Measurements from ENCODE around the gene PPP3CA. TPM values are rescaled to one million over a fixed set of nuclear protein-coding genes. Genes with fewer than 3 reads are reported as not detected.
A peak's percentile ranks its signal among the peaks of the same experiment; 100 is the strongest.

PPP3CA gene
- total and polyA plus RNA-seq, 2 experiments from 2014 or later = 27.0 to 45.2 TPM

DNA sequence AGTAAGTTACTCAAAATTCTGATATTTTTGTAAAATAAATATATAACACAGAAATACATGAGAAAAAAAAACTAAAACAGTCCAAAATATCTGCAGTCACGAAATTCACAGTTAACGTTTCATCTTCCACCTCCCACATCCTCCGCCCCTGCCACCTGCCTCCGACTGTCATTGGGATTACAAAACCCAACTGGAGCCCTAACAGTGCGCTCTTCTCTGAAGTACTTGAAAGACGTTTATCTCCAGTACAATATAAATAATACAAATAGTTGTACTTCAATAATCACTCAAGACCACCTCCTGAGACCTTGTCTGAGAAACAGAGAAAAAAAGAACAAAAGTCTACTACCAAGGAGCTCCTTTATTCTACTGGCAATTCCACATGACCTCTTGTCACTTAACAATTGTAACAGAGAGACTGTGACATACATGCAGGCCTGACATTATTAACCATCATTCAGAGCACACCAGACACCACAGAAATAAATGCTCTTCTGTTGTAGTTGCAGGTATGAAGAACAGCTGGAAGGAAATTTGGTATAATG, 280.6 kb downstream of the PPP3CA start:
- H4K20me1 ChIP-seq (replicated peaks; ENCODE audit: insufficient read depth) = no peaks in the 10 kb centered on the region
- no peaks in the 10 kb centered on the region for H3F3A ChIP-seq (replicated peaks; ENCODE audit: low read depth)
- H3K9me2 ChIP-seq (ENCODE audit: insufficient read depth) = no peaks in the 10 kb centered on the region
- no peak overlapping the region for H3K27ac ChIP-seq (ENCODE audit: low read depth)
- 0 out of 2 replicates have a peak overlapping the region, but pooled peaks have one; percentile 41 for H3K27ac Mint-ChIP-seq
- TF ChIP-seq NANOG (IDR thresholded peaks at IDR 0.05; ENCODE audit: borderline replicate concordance) (no peak), STAT1 (IDR thresholded peaks at IDR 0.05; ENCODE audit: unreplicated experiment) (no peak), ZNF114 (CRISPR knock-in tag; IDR thresholded peaks at IDR 0.05) (no peak), EZH2 (IDR thresholded peaks at IDR 0.05; ENCODE audit: low read depth, unreplicated experiment) (no peak), JUNB (IDR thresholded peaks at IDR 0.05; ENCODE audit: unreplicated experiment) (no peak), CREB1 (CRISPR knock-in tag; IDR thresholded peaks at IDR 0.05; ENCODE audit: low read depth) (no peak)
- TF ChIP-seq, protein P1, sequence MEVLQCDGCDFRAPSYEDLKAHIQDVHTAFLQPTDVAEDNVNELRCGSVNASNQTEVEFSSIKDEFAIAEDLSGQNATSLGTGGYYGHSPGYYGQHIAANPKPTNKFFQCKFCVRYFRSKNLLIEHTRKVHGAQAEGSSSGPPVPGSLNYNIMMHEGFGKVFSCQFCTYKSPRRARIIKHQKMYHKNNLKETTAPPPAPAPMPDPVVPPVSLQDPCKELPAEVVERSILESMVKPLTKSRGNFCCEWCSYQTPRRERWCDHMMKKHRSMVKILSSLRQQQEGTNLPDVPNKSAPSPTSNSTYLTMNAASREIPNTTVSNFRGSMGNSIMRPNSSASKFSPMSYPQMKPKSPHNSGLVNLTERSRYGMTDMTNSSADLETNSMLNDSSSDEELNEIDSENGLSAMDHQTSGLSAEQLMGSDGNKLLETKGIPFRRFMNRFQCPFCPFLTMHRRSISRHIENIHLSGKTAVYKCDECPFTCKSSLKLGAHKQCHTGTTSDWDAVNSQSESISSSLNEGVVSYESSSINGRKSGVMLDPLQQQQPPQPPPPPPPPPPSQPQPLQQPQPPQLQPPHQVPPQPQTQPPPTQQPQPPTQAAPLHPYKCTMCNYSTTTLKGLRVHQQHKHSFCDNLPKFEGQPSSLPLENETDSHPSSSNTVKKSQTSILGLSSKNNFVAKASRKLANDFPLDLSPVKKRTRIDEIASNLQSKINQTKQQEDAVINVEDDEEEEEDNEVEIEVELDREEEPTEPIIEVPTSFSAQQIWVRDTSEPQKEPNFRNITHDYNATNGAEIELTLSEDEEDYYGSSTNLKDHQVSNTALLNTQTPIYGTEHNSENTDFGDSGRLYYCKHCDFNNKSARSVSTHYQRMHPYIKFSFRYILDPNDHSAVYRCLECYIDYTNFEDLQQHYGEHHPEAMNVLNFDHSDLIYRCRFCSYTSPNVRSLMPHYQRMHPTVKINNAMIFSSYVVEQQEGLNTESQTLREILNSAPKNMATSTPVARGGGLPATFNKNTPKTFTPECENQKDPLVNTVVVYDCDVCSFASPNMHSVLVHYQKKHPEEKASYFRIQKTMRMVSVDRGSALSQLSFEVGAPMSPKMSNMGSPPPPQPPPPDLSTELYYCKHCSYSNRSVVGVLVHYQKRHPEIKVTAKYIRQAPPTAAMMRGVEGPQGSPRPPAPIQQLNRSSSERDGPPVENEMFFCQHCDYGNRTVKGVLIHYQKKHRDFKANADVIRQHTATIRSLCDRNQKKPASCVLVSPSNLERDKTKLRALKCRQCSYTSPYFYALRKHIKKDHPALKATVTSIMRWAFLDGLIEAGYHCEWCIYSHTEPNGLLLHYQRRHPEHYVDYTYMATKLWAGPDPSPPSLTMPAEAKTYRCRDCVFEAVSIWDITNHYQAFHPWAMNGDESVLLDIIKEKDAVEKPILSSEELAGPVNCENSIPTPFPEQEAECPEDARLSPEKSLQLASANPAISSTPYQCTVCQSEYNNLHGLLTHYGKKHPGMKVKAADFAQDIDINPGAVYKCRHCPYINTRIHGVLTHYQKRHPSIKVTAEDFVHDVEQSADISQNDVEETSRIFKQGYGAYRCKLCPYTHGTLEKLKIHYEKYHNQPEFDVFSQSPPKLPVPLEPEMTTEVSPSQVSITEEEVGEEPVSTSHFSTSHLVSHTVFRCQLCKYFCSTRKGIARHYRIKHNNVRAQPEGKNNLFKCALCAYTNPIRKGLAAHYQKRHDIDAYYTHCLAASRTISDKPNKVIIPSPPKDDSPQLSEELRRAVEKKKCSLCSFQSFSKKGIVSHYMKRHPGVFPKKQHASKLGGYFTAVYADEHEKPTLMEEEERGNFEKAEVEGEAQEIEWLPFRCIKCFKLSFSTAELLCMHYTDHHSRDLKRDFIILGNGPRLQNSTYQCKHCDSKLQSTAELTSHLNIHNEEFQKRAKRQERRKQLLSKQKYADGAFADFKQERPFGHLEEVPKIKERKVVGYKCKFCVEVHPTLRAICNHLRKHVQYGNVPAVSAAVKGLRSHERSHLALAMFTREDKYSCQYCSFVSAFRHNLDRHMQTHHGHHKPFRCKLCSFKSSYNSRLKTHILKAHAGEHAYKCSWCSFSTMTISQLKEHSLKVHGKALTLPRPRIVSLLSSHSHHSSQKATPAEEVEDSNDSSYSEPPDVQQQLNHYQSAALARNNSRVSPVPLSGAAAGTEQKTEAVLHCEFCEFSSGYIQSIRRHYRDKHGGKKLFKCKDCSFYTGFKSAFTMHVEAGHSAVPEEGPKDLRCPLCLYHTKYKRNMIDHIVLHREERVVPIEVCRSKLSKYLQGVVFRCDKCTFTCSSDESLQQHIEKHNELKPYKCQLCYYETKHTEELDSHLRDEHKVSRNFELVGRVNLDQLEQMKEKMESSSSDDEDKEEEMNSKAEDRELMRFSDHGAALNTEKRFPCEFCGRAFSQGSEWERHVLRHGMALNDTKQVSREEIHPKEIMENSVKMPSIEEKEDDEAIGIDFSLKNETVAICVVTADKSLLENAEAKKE (CRISPR knock-in tag; IDR thresholded peaks at IDR 0.05) = no peak
- TF ChIP-seq, protein P2, sequence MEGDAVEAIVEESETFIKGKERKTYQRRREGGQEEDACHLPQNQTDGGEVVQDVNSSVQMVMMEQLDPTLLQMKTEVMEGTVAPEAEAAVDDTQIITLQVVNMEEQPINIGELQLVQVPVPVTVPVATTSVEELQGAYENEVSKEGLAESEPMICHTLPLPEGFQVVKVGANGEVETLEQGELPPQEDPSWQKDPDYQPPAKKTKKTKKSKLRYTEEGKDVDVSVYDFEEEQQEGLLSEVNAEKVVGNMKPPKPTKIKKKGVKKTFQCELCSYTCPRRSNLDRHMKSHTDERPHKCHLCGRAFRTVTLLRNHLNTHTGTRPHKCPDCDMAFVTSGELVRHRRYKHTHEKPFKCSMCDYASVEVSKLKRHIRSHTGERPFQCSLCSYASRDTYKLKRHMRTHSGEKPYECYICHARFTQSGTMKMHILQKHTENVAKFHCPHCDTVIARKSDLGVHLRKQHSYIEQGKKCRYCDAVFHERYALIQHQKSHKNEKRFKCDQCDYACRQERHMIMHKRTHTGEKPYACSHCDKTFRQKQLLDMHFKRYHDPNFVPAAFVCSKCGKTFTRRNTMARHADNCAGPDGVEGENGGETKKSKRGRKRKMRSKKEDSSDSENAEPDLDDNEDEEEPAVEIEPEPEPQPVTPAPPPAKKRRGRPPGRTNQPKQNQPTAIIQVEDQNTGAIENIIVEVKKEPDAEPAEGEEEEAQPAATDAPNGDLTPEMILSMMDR (conservative IDR thresholded peaks at IDR 0.05; ENCODE audit: low read depth in 2 of 2) = no peak
- H3K4me2 ChIP-seq = no peak overlapping the region
- no peaks in the 10 kb centered on the region for H3K4me1 ChIP-seq (ENCODE audit: insufficient read depth)
- no peaks in the 10 kb centered on the region for H3K36me3 ChIP-seq (ENCODE audit: insufficient read depth)
- no peaks in the 10 kb centered on the region for H3K36me3 Mint-ChIP-seq (ENCODE audit: low read depth)
- H3K27me3 ChIP-seq (ENCODE audit: insufficient read depth) = no peaks in the 10 kb centered on the region
- no peaks in the 10 kb centered on the region for H3K9me3 Mint-ChIP-seq
- H3K4me1 Mint-ChIP-seq = peaks cover 10% of the 10 kb centered on the region; the same call in 2 of the 3 replicates
- no peak overlapping the region for H3K4me3 Mint-ChIP-seq
- no peak overlapping the region for H3K4me3 ChIP-seq
- ATAC-seq (no peak), DNase-seq (ENCODE audit: low spot score) (no peak)
- H3K27me3 Mint-ChIP-seq (ENCODE audit: insufficient read depth, low read depth, poor library complexity) = no peaks in the 10 kb centered on the region
- no peaks in the 10 kb centered on the region for H3K79me2 ChIP-seq (replicated peaks; ENCODE audit: insufficient read depth)
- no peak overlapping the region for H2AFZ ChIP-seq
